ENCODE measurements around the gene CISH. TPM values are rescaled to one million over a fixed set of nuclear protein-coding genes. Genes with fewer than 3 reads are reported as not detected.

CISH gene
- total and polyA plus RNA-seq, 9 of the 15 experiments (the other 6 are each of a cell fraction or from before 2014, with no cell fraction given), result 1.7 to 47.7 (median 18.3) TPM

GRCh38 chr3:50591196-50591741 is 20.3 kb downstream of the CISH start:
- Histone ChIP-seq H3K9me3 (replicated peaks; ENCODE audit: control insufficient read depth, insufficient read depth, low read depth, low read length) (no peaks in the 10 kb centered on the region), H3K4me1 (replicated peaks in 1 of 2; ENCODE audit: control insufficient read depth in 2 of 2, insufficient read depth in 2 of 2, low read length in 2 of 2) (peaks cover 54% of the 10 kb centered on the region in 2 experiments), H3K9me1 (ENCODE audit: control insufficient read depth, insufficient read depth, low read length) (no peaks in the 10 kb centered on the region), H4K20me1 (replicated peaks; ENCODE audit: control insufficient read depth, insufficient read depth, low read length) (no peaks in the 10 kb centered on the region), H3K27ac (ENCODE audit: extremely low read depth, low read depth, low read length) (peak overlapping the region; percentile 93), H3K4me2 (ENCODE audit: insufficient read depth, low read length) (peak overlapping the region; percentile 68), H3K27me3 (ENCODE audit: control insufficient read depth in 2 of 2, insufficient read depth in 2 of 2, low read length in 2 of 2) (no peaks in the 10 kb centered on the region), H2AFZ (ENCODE audit: low read depth, low read length) (no peak overlapping the region; the same call in 1 of the 2 replicates), H3K4me3 (no peak overlapping the region), H3K36me3 (ENCODE audit: control insufficient read depth, insufficient read depth, low read length) (no peaks in the 10 kb centered on the region), H3K9ac (ENCODE audit: insufficient read depth in 1 of 2, low read depth in 2 of 2, low read length in 2 of 2) (peak overlapping the region; percentile 72 to 78; a peak in 3 of 4 replicates), H3K79me2 (ENCODE audit: control insufficient read depth, insufficient read depth, low read length) (no peaks in the 10 kb centered on the region)
- intact Hi-C loops (cut with micrococcal nuclease), result loop anchor here (1.0 to 2.0 kb wide), 2 partner anchors 10 to 14 kb away; no protein-coding TSS in a partner anchor
- WGBS (ENCODE audit: insufficient coverage, low coverage, missing lambda C conversion rate), result 12% methylated on average over 8 of the region's 9 CpGs
- BruUV-seq (replicated peaks), result no TSS peak
- in situ Hi-C loops (cut with MboI), result no loop called here
- POLR2A ChIA-PET, result interaction anchor here (0.6 to 5.3 kb wide), 13 partner anchors 9 to 1371 kb away, joined by 3 to 44 read pairs (median 4); partner anchors contain the start of gene CISH
- FAIRE-seq (no peak), DNase-seq (ENCODE audit: extremely low read depth in 1 of 4, low spot score in 3 of 4) (no peak), ATAC-seq (peak; percentile 12)
- CTCF ChIA-PET (ENCODE audit: low intra/inter-chr PET ratio), result no interaction called here
- no peak for TF ChIP-seq KLF16 (IDR thresholded peaks at IDR 0.05)
- TF ChIP-seq ZNF766 (CRISPR knock-in tag; conservative IDR thresholded peaks at IDR 0.05), result peak; percentile 56; the same call in 1 of the 2 replicates
- TF ChIP-seq SP1 (CRISPR knock-in tag; IDR thresholded peaks at IDR 0.05), result 0 out of 2 replicates have a peak, but pooled peaks have one; percentile 10
- TF ChIP-seq, protein P1, sequence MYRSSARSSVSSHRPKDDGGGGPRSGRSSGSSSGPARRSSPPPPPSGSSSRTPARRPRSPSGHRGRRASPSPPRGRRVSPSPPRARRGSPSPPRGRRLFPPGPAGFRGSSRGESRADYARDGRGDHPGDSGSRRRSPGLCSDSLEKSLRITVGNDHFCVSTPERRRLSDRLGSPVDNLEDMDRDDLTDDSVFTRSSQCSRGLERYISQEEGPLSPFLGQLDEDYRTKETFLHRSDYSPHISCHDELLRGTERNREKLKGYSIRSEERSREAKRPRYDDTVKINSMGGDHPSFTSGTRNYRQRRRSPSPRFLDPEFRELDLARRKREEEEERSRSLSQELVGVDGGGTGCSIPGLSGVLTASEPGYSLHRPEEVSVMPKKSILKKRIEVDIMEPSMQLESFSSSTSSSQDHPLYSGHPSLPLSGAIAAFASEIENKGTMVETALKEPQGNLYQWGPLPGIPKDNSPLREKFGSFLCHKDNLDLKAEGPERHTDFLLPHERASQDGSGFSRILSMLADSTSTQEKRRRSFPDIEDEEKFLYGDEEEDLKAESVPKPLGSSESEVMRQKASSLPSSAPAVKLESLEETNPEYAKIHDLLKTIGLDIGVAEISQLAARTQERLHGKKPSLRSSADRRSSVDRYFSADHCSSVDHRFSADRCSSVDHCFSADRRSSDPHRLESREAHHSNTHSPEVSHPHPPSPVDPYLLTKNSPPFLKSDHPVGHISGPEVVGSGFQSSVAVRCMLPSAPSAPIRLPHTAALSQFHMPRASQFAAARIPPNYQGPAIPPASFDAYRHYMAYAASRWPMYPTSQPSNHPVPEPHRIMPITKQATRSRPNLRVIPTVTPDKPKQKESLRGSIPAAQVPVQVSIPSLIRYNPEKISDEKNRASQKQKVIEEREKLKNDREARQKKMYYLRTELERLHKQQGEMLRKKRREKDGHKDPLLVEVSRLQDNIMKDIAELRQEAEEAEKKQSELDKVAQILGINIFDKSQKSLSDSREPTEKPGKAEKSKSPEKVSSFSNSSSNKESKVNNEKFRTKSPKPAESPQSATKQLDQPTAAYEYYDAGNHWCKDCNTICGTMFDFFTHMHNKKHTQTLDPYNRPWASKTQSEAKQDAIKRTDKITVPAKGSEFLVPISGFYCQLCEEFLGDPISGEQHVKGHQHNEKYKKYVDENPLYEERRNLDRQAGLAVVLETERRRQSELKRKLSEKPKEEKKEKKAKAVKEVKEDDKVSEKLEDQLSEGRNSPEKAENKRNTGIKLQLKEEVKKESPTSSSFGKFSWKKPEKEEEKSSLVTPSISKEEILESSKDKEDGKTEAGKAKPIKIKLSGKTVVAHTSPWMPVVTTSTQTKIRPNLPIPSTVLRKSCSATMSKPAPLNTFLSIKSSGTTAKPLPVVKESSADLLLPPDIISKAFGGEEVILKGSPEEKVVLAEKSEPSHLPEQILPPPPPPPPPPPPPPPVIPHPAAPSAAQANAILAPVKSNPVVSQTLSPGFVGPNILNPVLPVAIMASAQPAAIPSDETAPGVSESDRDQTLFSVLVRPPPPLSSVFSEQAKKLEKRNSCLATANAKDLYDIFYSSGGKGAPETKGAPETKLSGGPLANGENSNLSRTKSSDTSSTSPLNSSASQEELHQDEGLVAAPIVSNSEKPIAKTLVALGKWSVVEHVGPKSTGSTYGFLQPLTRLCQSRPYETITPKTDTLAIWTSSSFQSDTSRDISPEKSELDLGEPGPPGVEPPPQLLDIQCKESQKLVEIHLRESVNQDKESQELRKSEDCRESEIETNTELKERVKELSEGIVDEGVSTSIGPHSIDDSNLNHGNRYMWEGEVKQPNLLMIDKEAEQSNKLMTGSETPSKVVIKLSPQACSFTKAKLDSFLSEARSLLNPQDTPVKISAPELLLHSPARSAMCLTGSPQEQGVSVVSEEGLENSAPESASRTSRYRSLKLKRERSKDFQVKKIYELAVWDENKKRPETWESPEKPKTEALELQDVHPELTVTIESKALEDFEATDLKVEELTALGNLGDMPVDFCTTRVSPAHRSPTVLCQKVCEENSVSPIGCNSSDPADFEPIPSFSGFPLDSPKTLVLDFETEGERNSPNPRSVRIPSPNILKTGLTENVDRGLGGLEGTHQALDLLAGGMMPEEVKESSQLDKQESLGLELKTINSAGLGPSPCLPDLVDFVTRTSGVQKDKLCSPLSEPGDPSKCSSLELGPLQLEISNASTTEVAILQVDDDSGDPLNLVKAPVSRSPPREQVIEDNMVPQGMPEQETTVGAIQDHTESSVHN (IDR thresholded peaks at IDR 0.05; ENCODE audit: borderline replicate concordance in 1 of 2, low read depth in 1 of 2), result no peak
- peak; percentile 12; the same call in 1 of the 2 replicates for TF ChIP-seq BHLHE40 (IDR thresholded peaks at IDR 0.05; ENCODE audit: low read length)
- TF ChIP-seq ZBED1 (IDR thresholded peaks at IDR 0.05), result no peak
- TF ChIP-seq JUND (IDR thresholded peaks at IDR 0.05; ENCODE audit: borderline replicate concordance, low read depth, low read length), result no peak
- TF ChIP-seq JUND (tag; IDR thresholded peaks at IDR 0.05; ENCODE audit: borderline replicate concordance, low read depth, low read length), result no peak
- no peak for TF ChIP-seq PTRF (tag; IDR thresholded peaks at IDR 0.05)
- no peak for TF ChIP-seq TFAM (CRISPR knock-in tag; conservative IDR thresholded peaks at IDR 0.05)
- TF ChIP-seq DLX4 (CRISPR knock-in tag; IDR thresholded peaks at IDR 0.05), result no peak

All from K562 (cell line).